DMS114 treated with DMSO at 0.1 percent for 48 hours (cell line): ENCODE results near the gene BPIFB4.
A peak's percentile ranks its signal among the peaks of the same experiment; 100 is the strongest.
"Not testable (repeated sequence)": the region's sequence is repeated elsewhere in the genome, so short reads cannot be mapped to it uniquely, and the experiment has no call there.

Experiments
- DNase-seq: peaks from one replicate; lab custom pipeline; 2025; ENCODE audit not compliant: unreplicated experiment; lab: John Stamatoyannopoulos, UW

The BPIFB4 gene

GRCh38 chr20:33084722-33085121 lies 5.3 kb downstream of the BPIFB4 start:
- DNase-seq: no peak

GRCh38 chr20:33086052-33086722 lies 6.7 kb downstream of the BPIFB4 start:
- no peak for DNase-seq

- no peak for DNase-seq
Observed at GRCh38 chr20:33091147-33091546, 11.7 kb downstream of the BPIFB4 start.

GRCh38 chr20:33091693-33092092 lies 12.2 kb downstream of the BPIFB4 start:
- DNase-seq: no peak

- no peak for DNase-seq
Observed at GRCh38 chr20:33092361-33092760, 12.9 kb downstream of the BPIFB4 start.

- DNase-seq: no peak
Observed at GRCh38 chr20:33093074-33093473, 13.6 kb downstream of the BPIFB4 start.

- DNase-seq: no peak
Observed at GRCh38 chr20:33093582-33093981, 14.1 kb downstream of the BPIFB4 start.

DNA sequence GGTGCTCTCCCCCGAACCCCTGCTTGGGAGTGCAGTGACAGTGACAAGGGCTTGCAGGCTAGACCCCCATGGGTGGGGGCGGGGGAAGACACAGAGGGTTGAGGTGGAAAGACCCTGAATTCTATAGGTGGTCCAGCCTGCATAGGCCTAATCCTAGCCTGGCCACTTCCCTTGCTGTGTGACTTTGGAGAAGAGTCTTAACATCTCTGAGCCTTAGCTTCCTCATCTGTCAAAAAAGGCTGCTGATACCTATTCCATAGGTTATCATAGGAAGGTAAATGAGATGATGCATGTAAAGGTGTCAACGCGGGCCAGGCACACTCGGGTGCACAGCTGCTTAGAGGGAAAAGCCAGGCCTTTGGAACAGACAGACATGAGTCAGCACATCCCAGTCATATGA lies 15.8 kb downstream of the BPIFB4 start:
- no peak for DNase-seq

- peak; percentile 68 for DNase-seq
Observed at GRCh38 chr20:33095902-33096584, 16.6 kb downstream of the BPIFB4 start.

DNA sequence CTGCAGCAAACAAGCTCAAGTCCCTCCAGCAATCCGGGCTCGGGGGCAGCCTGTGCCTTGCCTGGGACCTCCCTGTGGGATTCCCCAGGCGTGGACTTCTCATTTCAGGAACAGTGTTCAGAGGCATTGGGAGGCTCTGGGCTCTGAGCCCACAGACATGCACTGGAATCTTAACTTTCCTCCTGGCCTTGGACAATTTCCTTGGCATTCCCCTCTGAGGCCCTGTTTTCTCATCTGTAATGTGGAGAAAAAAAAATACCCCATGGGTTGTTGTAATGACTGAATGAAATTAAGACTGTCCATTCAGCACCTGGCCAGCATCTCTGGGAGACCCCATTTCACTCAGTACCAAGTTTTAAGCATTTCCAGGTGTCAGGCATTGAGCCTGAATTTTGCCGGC lies 17.6 kb downstream of the BPIFB4 start:
- DNase-seq: no peak

GRCh38 chr20:33099843-33100538 lies 20.5 kb downstream of the BPIFB4 start:
- no peak for DNase-seq

GRCh38 chr20:33103556-33103955 lies 24.1 kb downstream of the BPIFB4 start:
- DNase-seq: no peak

DNA sequence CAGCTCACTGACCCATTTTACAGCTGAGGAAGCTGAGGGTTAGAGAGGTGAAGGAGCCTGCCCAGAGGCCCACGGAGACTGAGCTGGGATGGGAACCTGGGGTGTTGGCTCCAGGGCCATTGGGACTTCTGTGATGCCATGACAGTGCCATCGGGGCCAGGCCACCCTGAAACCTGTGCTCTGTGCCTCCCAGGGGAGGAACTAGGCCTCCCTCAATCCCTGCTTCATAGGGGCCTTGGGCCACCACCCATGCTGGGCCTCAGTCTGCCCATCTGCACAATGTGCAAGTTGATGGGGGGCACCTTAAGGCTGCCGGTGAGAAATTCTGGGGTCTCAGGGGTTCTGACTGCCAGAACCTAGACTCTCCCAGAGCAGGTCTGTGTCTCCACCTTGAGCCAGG lies 24.9 kb downstream of the BPIFB4 start:
- DNase-seq: no peak

DNA sequence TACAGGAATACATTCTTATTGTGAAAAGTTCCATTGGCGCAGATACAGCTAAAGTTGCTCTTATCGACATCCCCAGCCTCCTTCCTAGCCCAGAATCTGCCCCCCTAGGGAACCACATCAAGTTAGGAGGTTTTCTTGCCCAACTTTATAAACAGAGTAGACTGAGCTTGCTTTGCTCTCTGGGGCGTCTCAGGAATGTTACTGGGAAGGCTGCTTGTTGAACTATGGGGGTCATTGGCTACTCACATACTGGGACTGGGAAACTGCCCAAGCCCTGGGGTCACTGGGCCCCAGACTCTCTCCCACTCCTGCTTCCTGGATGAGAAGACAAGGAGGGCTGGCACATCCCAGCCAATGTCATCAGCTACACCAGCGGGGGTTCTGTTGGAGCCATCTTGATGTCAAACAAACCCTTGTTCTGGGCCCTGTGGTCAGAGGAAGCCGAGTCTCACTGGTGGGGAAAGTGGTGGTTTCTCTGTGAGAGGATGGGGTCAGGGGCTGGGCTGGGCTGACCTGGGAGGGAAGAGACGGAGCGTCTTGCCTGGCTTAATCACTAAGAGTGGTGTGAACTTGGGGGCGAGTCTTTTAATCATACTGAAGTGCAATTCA lies 26.0 kb downstream of the BPIFB4 start:
- no peak for DNase-seq

DNA sequence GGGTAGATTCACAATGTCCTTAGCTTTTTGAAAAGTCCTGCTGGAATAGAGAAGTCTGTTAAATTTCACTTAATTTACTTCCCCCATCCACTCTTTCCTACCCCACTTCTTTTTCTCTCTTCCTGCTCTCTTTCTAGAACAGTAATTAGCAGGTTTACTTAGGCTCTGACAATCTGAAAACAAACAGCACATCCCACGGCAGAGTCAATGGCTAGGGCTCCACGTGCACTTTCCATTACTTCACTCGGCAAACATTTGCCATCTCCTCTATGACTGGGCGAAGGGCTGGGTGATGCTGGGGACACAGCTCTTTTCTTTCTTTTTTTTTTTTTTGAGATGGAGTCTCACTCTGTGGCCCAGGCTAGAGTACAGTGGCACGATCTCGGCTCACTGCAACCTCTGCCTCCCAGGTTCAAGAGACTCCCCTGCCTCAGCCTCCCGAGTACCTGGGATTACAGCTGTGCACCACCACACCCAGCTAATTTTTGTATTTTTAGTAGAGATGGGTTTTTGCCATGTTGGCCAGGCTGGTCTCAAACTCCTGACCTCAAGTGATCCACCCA lies 26.7 kb downstream of the BPIFB4 start:
- DNase-seq: not testable (repeated sequence)

DNA sequence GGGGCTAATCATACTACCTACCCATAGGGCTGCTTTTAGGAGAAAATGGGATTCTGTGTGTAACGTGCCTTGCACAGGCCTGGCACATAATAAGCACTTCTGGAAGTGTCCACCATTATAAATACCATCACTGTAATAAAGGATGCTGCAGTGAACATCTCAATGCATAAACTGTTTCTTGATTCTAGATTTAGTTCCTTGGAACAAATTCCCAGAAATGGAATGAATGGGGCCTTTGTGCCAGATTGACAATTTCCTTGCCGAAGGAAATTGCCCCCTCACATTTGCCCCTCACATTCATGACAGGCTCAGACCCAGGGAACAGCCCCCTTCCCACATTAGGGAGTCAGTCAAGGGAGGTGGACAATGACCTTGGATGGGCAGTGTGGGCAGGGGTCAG lies 29.2 kb downstream of the BPIFB4 start:
- DNase-seq: no peak

DNA sequence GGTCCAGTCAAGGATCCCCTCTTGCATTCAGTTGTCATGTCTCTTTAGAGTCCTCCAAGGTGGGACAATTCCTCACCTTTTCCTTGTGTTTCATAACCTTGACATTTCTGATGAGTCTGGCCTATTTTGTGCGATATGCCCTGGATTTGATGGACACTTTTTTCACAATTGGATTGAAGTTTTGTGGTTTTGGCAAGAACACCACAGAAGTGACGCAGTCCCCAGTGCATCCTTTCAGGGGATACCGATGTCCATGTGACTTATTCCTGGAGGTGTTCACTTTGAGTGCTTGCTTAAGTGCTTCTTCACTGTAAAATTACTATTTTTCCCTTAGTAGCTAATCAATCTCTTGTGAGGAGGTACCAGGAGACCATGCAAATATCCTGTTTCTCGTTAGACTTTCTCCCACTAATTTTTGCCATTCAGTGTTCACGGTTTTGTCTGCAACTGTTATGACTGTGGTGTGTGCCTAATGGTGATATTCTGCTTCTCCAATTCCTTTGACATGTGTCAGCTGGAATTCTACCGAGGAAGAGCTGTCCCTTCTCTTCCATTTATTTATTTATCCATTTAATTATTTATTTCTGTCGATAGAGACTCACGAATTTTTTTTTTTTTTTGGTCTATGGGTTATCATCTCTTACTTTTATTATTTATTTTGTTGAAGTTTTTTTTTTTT lies 30.8 kb downstream of the BPIFB4 start:
- no peak for DNase-seq

DNA sequence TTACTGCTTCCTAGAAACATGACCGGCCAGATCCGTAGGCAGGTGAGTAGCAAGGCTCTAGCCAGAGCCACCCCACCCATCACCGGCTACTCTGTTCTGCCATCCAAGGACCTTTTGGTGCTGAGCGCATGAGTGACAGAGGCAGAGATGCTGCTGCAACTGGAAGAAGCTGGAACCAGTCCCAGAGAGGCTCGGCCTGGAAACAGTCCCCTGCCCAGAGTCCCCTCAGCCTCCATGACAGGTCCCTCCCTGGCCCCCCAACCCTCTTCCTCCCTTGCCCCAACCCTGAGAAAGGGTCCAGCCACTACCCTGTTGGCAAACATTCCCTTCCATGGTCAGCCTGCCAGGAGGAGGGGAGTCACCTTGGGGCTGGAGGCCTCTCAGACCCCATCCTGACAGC lies 31.9 kb downstream of the BPIFB4 start:
- no peak for DNase-seq

DNA sequence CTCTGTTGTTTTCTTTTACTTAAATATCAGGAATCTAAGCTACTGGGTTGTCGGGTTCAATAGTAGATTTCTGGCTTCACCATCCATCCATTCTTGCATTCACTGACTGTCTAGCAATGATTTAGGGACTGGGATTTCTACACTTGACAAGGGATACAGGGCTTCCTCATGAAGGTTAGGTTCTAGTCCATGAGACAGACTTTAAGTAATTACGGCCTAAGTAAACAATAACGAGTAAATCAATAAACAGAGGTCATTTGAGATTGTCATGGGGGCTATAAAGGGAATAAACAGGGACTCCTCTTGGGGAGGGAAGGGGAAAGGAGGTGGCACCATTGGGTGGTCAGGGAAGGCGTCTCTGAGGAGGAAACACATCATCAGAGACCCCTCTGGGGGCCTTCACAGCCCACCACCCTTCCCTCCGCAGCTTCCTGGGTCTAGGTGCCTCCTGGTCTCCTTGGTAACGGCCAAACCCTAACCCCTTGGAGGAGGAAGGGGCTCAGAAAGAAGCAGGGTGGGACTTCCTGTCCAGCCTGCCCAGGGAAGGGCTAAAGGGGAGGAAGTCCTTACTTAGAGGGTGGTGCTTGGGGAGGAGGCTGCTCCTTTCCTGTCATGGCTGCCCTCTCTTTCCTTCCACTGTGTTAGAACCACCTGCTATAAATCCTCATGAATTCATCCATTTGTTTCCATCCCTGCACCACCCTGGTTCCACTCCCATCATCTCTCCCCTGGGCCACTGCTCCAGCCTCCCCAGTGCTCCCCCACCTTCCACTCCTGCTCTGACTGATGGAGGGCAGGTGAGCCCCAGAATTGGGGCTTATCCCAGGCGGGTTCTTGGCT lies 33.3 kb downstream of the BPIFB4 start:
- DNase-seq: no peak

- no peak for DNase-seq
Observed at GRCh38 chr20:33113387-33113908, 34.0 kb downstream of the BPIFB4 start.
